HCT116 (cell line): ENCODE measurements around the gene ACP1.
"Not testable (repeated sequence)": the region's sequence is repeated elsewhere in the genome, so short reads cannot be mapped to it uniquely, and the experiment has no call there.

Source experiments
- ATF3 ChIP-seq: IDR thresholded peaks from 2 replicates; pipeline ENCODE4 v1.6.1; 2012
- EZH2 ChIP-seq: fragments of 200-600 bp; sonication (generic); IDR thresholded peaks from 2 replicates; pipeline ENCODE4 v1.6.1; 2017; ENCODE audit warnings: antibody characterized with exemption, mixed run types
- JUND ChIP-seq: IDR thresholded peaks from 2 replicates; pipeline ENCODE4 v1.6.1; 2012
- POLR2A ChIP-seq: IDR thresholded peaks from 2 replicates; pipeline ENCODE4 v1.7.0; 2011; ENCODE audit warnings: borderline replicate concordance; ENCODE audit not compliant: insufficient read depth, insufficient read length; ENCODE audit errors: extremely low read depth
- REST ChIP-seq: IDR thresholded peaks from 2 replicates; pipeline ENCODE4 v1.6.1; 2012; ENCODE audit warnings: low read depth
- ZFX ChIP-seq: fragments of 450-650 bp; IDR thresholded peaks from 2 replicates; pipeline ENCODE4 v1.6.1; 2017

- TF ChIP-seq JUND, POLR2A, REST, ZFX, ATF3, EZH2: not testable (repeated sequence)
Observed at GRCh38 chr2:315925-316324, 51.2 kb downstream of the ACP1 start.
